HepG2 (cell line): ENCODE measurements around the gene NEUROG2. TPM values are rescaled to one million over a fixed set of nuclear protein-coding genes. Genes with fewer than 3 reads are reported as not detected.

Experiments used
- EZH2 ChIP-seq: conservative IDR thresholded peaks from 2 replicates; pipeline ENCODE4 v1.6.1; 2012; ENCODE audit warnings: mild to moderate bottlenecking, low read depth, low read length, moderate library complexity
- GABPB1 ChIP-seq: IDR thresholded peaks from 2 replicates; pipeline ENCODE4 v1.6.1; 2016; ENCODE audit warnings: mild to moderate bottlenecking, missing genetic modification reagents, moderate library complexity, missing compliant biosample characterization
- HNRNPLL ChIP-seq: fragments of 200-400 bp; formaldehyde crosslinking; IDR thresholded peaks from 2 replicates; pipeline ENCODE4 v1.6.1; 2017; ENCODE audit warnings: mild to moderate bottlenecking, low read depth, low read length; ENCODE audit not compliant: poor library complexity, severe bottlenecking
- MTF2 ChIP-seq: sonication (generic); formaldehyde crosslinking; IDR thresholded peaks from 2 replicates; pipeline ENCODE4 v1.5.0; 2020; ENCODE audit warnings: missing genetic modification reagents, borderline replicate concordance
- MYPOP ChIP-seq: sonication (generic); formaldehyde crosslinking; IDR thresholded peaks from 2 replicates; pipeline ENCODE4 v1.8.1; 2023; ENCODE audit warnings: mild to moderate bottlenecking, moderate library complexity, missing genetic modification reagents
- SALL1 ChIP-seq: sonication (generic); formaldehyde crosslinking; IDR thresholded peaks from 2 replicates; pipeline ENCODE4 v1.8.0; 2022; ENCODE audit warnings: mild to moderate bottlenecking, missing genetic modification reagents
- SIX4 ChIP-seq: sonication (generic); formaldehyde crosslinking; IDR thresholded peaks from 2 replicates; pipeline ENCODE4 v1.4.0; 2020; ENCODE audit warnings: missing genetic modification reagents
- SPEN ChIP-seq: sonication (generic); formaldehyde crosslinking; IDR thresholded peaks from 2 replicates; pipeline ENCODE4 v1.5.1; 2020; ENCODE audit warnings: low read depth, mild to moderate bottlenecking, missing genetic modification reagents
- UBTF ChIP-seq: sonication (generic); formaldehyde crosslinking; IDR thresholded peaks from 2 replicates; pipeline ENCODE4 v1.4.0; 2020; ENCODE audit warnings: mild to moderate bottlenecking, missing genetic modification reagents
- YEATS4 ChIP-seq: sonication (generic); formaldehyde crosslinking; IDR thresholded peaks from 2 replicates; pipeline ENCODE4 v1.4.0; 2020; ENCODE audit warnings: missing genetic modification reagents, borderline replicate concordance
- ZBTB46 ChIP-seq: sonication (generic); formaldehyde crosslinking; IDR thresholded peaks from 2 replicates; pipeline ENCODE4 v1.4.0; 2020; ENCODE audit warnings: mild to moderate bottlenecking, missing genetic modification reagents, borderline replicate concordance
- ZFP90 ChIP-seq: sonication (generic); formaldehyde crosslinking; IDR thresholded peaks from 2 replicates; pipeline ENCODE4 v1.8.0; 2022; ENCODE audit warnings: missing genetic modification reagents, mild to moderate bottlenecking, inconsistent platforms, borderline replicate concordance
- ZNF687 ChIP-seq: sonication (generic); formaldehyde crosslinking; IDR thresholded peaks from 2 replicates; pipeline ENCODE4 v1.5.1; 2020; ENCODE audit warnings: mild to moderate bottlenecking, missing genetic modification reagents, moderate library complexity
- ZNF710 ChIP-seq: sonication (generic); formaldehyde crosslinking; IDR thresholded peaks from 2 replicates; pipeline ENCODE4 v1.5.0; 2020; ENCODE audit warnings: mild to moderate bottlenecking, missing genetic modification reagents, borderline replicate concordance
- ZNF768 ChIP-seq: sonication (generic); formaldehyde crosslinking; IDR thresholded peaks from 2 replicates; pipeline ENCODE4 v1.4.0; 2020; ENCODE audit warnings: missing genetic modification reagents
- polyA plus RNA-seq, 8 experiments: library from polyadenylated mRNA; depleted of rRNA in 3 of 8; stranded (reverse) in 7 of 8; unstranded in 1 of 8; fragments of >200 nt; fragmentation: Illumina TruSeq in 4 of 8; extraction: Trizol in 4 of 8; gene quantifications; 2 replicates each; pipeline versions ENCODE4 v1.2.1 to v1.2.3, GENCODE V29; 2011 to 2016; ENCODE audit warnings: low read depth in 4 of 8, missing spikeins in 1 of 8, mixed read lengths in 1 of 8; ENCODE audit not compliant: insufficient read depth in 1 of 8
- total RNA-seq, 5 experiments: library from RNA; depleted of rRNA; stranded (reverse); fragments of >200 nt; fragmentation: Illumina TruSeq; extraction: Trizol; gene quantifications; 2 replicates each; pipeline ENCODE4 v1.2.3, GENCODE V29; 2016; ENCODE audit warnings: low read depth in 1 of 5

Gene NEUROG2
- total and polyA plus RNA-seq, 2 of the 13 experiments (the other 11 are each of a cell fraction or from before 2014, with no cell fraction given), result not detected

DNA sequence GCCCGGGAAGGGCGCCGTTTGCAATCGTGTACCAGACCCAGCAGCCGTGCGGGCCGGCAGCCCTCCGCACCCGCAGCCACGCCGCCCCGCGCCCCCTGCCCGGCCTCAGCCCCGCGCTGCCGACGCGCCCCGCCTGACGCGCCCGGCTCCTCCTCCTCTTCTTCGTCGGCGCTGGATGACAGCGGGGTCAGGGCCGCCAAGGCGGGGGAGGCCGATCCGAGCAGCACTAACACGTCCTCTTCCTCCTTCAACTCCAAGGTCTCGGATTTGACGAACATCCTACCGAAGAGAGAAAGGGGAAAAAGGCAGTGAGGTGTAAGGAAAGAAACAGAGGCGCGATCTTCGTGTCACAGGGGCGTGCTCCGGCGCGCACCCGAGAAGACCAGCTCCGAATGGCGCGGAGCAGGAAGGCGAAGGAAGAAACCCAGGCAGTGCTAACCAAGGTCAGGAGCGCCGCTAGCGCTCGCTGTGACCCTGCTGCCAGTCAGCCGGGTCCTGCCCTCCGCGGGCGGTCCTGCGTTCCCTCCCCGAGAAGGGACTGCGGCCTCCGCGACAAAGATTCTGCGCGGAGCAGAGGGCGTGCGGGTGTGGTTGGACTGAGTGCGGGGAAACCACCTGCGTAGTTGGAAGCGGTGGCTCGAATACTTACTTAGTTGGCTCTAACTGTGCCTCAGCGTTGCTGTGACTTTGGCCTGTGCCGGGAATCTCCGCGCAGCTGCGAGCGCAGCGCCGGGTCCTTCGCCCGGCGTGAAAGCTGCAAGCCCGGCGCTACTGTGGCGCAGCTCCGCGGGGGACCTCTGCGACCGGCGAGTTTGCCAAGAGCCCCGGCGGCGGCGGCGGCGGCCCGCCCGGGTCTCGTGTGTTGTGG is 548 bp downstream of the NEUROG2 start (continued):
- TF ChIP-seq ZNF687 (CRISPR knock-in tag) (peak; percentile 37; the same call in 1 of the 2 replicates), GABPB1 (CRISPR knock-in tag) (0 out of 2 replicates have a peak, but pooled peaks have one; percentile 21), ZFP90 (CRISPR knock-in tag) (peak; percentile 59; the same call in 1 of the 2 replicates), MTF2 (peak; percentile 99), UBTF (CRISPR knock-in tag) (peak; percentile 37), SALL1 (CRISPR knock-in tag) (0 out of 2 replicates have a peak, but pooled peaks have one; percentile 5), EZH2 (0 out of 2 replicates have a peak, but pooled peaks have one; percentile 81), YEATS4 (CRISPR knock-in tag) (0 out of 2 replicates have a peak, but pooled peaks have one; percentile 30), HNRNPLL (peak; percentile 51), ZNF710 (CRISPR knock-in tag) (0 out of 2 replicates have a peak, but pooled peaks have one; percentile 25), ZNF768 (0 out of 2 replicates have a peak, but pooled peaks have one; percentile 19), SPEN (CRISPR knock-in tag) (0 out of 2 replicates have a peak, but pooled peaks have one; percentile 32), SIX4 (CRISPR knock-in tag) (no peak), ZBTB46 (no peak), MYPOP (CRISPR knock-in tag) (peak; percentile 100)
